Fibroblast of lung (primary cell): Measurements from ENCODE around the gene ZBTB32. TPM values are rescaled to one million over a fixed set of nuclear protein-coding genes. Genes with fewer than 3 reads are reported as not detected.

Experiments
- DNase-seq, 2 donors: peaks; one replicate each; pipeline versions ENCODE4 v3.0.0 to v3.0.0-alpha.2; 2010; ENCODE audit warnings: low read depth in 2 of 2
- H2AFZ ChIP-seq: 2 replicates; pipeline ENCODE4 v1.5.1; 2012; ENCODE audit warnings: low read length, control low read depth, inconsistent platforms
- H3K27ac ChIP-seq: 2 replicates; pipeline ENCODE4 v1.5.1; 2011; ENCODE audit warnings: low read length, control low read depth; ENCODE audit not compliant: insufficient read depth
- H3K27me3 ChIP-seq: 2 replicates; pipeline ENCODE4 v1.5.1; 2011; ENCODE audit warnings: mild to moderate bottlenecking, low read length; ENCODE audit not compliant: control insufficient read depth, insufficient read depth
- H3K36me3 ChIP-seq: 2 replicates; pipeline ENCODE4 v1.5.1; 2011; ENCODE audit warnings: low read length; ENCODE audit not compliant: control insufficient read depth, insufficient read depth
- H3K4me1 ChIP-seq: 2 replicates; pipeline ENCODE4 v1.5.1; 2011; ENCODE audit warnings: low read length; ENCODE audit not compliant: control insufficient read depth, insufficient read depth; ENCODE audit errors: extremely low read depth
- H3K4me2 ChIP-seq: 2 replicates; pipeline ENCODE4 v1.5.1; 2011; ENCODE audit warnings: low read length, control low read depth; ENCODE audit not compliant: insufficient read depth; ENCODE audit errors: extremely low read depth
- H3K4me3 ChIP-seq, 4 experiments: fragments of 200-600 bp in 1 of 4; sonication (generic) in 1 of 4; replicated peaks in 1 of 4; 2 replicates each; pipeline ENCODE4 v1.5.1; 2011 to 2016; ENCODE audit warnings: low read length in 4 of 4, low read depth in 3 of 4, mild to moderate bottlenecking in 3 of 4, control low read depth in 2 of 4, inconsistent platforms in 1 of 4, mixed read lengths in 1 of 4; ENCODE audit not compliant: insufficient read depth in 1 of 4; ENCODE audit errors: control extremely low read depth in 1 of 4
- H3K79me2 ChIP-seq: 2 replicates; pipeline ENCODE4 v1.5.1; 2012; ENCODE audit warnings: mild to moderate bottlenecking, low read length, inconsistent platforms; ENCODE audit not compliant: control insufficient read depth, insufficient read depth
- H3K9ac ChIP-seq: 2 replicates; pipeline ENCODE4 v1.5.1; 2011; ENCODE audit warnings: mild to moderate bottlenecking, low read length, control low read depth; ENCODE audit not compliant: insufficient read depth
- H3K9me3 ChIP-seq: 2 replicates; pipeline ENCODE4 v1.5.1; 2012; ENCODE audit warnings: low read depth, low read length; ENCODE audit not compliant: control insufficient read depth, insufficient read depth
- H4K20me1 ChIP-seq: 2 replicates; pipeline ENCODE4 v1.5.1; 2011; ENCODE audit warnings: low read length; ENCODE audit not compliant: control insufficient read depth, insufficient read depth; ENCODE audit errors: extremely low read depth
- EZH2 ChIP-seq: IDR thresholded peaks from 2 replicates; pipeline ENCODE4 v1.5.1; 2012; ENCODE audit warnings: low read length, control low read depth, mild to moderate bottlenecking; ENCODE audit errors: missing control alignments
- polyA plus RNA-seq, 2 donors: library from polyadenylated mRNA; depleted of rRNA in 1 of 2; stranded (reverse) in 1 of 2; unstranded in 1 of 2; fragments of >200 nt; gene quantifications; 2 replicates each; pipeline ENCODE4 v1.2.1, GENCODE V29; 2011 to 2012; ENCODE audit warnings: missing spikeins in 1 of 2
- total RNA-seq: library from RNA; depleted of rRNA; stranded (reverse); fragments of >200 nt; gene quantifications from 2 replicates; pipeline ENCODE4 v1.2.1, GENCODE V29; 2014
- TF ChIP-seq, protein P1 (sequence below), 2 donors: IDR thresholded peaks in 1 of 2; conservative IDR thresholded peaks in 1 of 2; 1 replicate in 1 of 2; 2 replicates in 1 of 2; pipeline ENCODE4 v1.5.1; 2011 to 2012; ENCODE audit warnings: low read length in 2 of 2, control low read depth in 1 of 2, inconsistent platforms in 1 of 2, low read depth in 1 of 2, mild to moderate bottlenecking in 1 of 2

ZBTB32 gene
- total and polyA plus RNA-seq, 2 donors (not counting 1 experiment from before 2014, with no cell fraction given), result not detected

DNA sequence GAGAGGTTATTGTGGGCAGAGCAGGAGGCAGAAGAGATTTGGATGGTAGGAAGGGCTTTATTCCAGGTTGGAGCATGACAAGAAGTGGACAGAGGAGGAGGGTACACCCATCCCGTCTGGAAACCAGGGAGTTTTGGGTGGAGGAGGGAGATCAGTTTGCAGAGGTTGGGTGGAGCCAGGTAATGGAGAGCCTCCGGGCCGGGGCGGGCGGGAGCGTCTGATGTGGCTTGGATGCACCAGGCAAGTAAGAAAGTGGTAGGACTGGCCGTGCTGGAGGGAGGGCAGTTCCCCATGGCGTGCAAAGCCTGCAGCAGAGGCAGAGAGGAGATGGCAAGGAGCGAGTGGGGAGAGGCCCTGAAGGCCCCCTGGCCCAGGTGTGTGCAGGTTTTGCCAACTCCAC, 27.0 kb downstream of the ZBTB32 start:
- DNase-seq, result no peak
- Histone ChIP-seq H3K4me3 (no peak overlapping the region), H2AFZ (no peak overlapping the region)

DNA sequence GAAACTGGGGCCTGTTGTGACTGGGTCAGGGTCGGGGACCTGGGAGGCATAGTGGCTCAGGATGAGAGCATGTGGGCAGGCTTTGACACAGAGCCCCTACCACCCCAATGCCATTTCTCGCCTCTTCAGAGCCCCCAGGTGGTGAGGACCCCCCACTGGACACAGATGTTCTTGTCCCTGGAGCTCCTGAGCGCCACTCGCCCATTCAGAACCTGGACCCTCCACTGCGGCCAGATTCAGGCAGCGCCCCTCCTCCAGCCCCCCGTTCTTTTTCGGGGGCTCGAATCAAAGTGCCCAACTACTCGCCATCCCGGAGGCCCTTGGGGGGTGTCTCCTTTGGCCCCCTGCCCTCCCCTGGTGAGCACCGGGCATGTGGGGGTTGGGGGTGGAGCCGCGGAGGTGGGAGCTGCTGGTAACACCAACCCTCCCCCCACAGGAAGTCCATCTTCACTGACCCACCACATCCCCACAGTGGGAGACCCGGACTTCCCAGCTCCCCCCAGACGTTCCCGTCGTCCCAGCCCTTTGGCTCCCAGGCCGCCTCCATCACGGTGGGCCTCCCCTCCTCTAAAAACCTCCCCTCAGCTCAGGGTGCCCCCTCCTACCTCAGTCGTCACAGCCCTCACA, 27.5 kb downstream of the ZBTB32 start:
- peaks cover 55% of the 10 kb centered on the region for H3K36me3 ChIP-seq
- H3K9me3 ChIP-seq, result no peaks in the 10 kb centered on the region
- TF ChIP-seq, protein P1, sequence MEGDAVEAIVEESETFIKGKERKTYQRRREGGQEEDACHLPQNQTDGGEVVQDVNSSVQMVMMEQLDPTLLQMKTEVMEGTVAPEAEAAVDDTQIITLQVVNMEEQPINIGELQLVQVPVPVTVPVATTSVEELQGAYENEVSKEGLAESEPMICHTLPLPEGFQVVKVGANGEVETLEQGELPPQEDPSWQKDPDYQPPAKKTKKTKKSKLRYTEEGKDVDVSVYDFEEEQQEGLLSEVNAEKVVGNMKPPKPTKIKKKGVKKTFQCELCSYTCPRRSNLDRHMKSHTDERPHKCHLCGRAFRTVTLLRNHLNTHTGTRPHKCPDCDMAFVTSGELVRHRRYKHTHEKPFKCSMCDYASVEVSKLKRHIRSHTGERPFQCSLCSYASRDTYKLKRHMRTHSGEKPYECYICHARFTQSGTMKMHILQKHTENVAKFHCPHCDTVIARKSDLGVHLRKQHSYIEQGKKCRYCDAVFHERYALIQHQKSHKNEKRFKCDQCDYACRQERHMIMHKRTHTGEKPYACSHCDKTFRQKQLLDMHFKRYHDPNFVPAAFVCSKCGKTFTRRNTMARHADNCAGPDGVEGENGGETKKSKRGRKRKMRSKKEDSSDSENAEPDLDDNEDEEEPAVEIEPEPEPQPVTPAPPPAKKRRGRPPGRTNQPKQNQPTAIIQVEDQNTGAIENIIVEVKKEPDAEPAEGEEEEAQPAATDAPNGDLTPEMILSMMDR (conservative IDR thresholded peaks at IDR 0.05 in 1 of 2, IDR thresholded peaks at IDR 0.05 in 1 of 2; ENCODE audit: low read depth in 1 of 2, low read length in 2 of 2), result no peak
- no peak for TF ChIP-seq EZH2
- no peak for DNase-seq
- no peak overlapping the region for H3K4me3 ChIP-seq
- no peak overlapping the region for H3K27ac ChIP-seq
- H2AFZ ChIP-seq, result no peak overlapping the region
- no peaks in the 10 kb centered on the region for H4K20me1 ChIP-seq
- no peak overlapping the region for H3K4me2 ChIP-seq
- no peaks in the 10 kb centered on the region for H3K4me1 ChIP-seq
- no peak overlapping the region for H3K9ac ChIP-seq
- no peaks in the 10 kb centered on the region for H3K27me3 ChIP-seq
- H3K79me2 ChIP-seq, result no peaks in the 10 kb centered on the region

More for the DNA sequence above, 27.0 kb downstream of the ZBTB32 start:
- Histone ChIP-seq H3K27ac (no peak overlapping the region), H3K9ac (no peak overlapping the region), H3K36me3 (peaks cover 51% of the 10 kb centered on the region), H3K4me2 (no peak overlapping the region), H3K9me3 (no peaks in the 10 kb centered on the region), H4K20me1 (no peaks in the 10 kb centered on the region), H3K79me2 (no peaks in the 10 kb centered on the region), H3K27me3 (no peaks in the 10 kb centered on the region), H3K4me1 (no peaks in the 10 kb centered on the region)
- TF ChIP-seq, protein P1 (conservative IDR thresholded peaks at IDR 0.05 in 1 of 2, IDR thresholded peaks at IDR 0.05 in 1 of 2; ENCODE audit: low read depth in 1 of 2, low read length in 2 of 2), result no peak
- no peak for TF ChIP-seq EZH2

DNA sequence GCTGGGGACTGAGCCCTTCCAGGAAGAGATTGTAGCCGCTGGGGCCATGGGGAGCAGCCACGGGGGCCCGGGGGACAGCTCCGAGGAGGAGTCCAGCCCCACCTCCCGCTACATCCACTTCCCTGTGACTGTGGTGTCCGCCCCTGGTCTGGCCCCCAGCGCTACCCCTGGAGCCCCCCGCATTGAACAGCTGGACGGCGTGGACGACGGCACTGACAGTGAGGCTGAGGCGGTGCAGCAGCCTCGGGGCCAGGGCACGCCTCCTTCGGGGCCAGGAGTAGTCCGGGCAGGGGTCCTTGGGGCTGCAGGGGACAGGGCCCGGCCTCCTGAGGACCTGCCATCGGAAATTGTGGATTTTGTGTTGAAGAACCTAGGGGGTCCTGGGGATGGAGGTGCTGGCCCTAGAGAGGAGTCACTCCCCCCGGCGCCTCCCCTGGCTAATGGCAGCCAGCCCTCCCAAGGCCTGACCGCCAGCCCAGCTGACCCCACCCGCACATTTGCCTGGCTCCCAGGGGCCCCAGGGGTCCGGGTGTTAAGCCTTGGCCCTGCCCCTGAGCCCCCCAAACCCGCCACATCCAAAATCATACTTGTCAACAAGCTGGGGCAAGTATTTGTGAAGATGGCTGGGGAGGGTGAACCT, 28.3 kb downstream of the ZBTB32 start:
- Histone ChIP-seq H3K4me1 (no peaks in the 10 kb centered on the region), H3K4me2 (no peak overlapping the region), H3K9me3 (no peaks in the 10 kb centered on the region), H2AFZ (no peak overlapping the region), H3K27me3 (no peaks in the 10 kb centered on the region), H3K9ac (no peak overlapping the region), H3K36me3 (peaks cover 55% of the 10 kb centered on the region), H4K20me1 (no peaks in the 10 kb centered on the region), H3K4me3 (no peak overlapping the region), H3K79me2 (no peaks in the 10 kb centered on the region), H3K27ac (no peak overlapping the region)
- DNase-seq, result no peak
- no peak for TF ChIP-seq EZH2
- TF ChIP-seq, protein P1 (conservative IDR thresholded peaks at IDR 0.05 in 1 of 2, IDR thresholded peaks at IDR 0.05 in 1 of 2; ENCODE audit: low read depth in 1 of 2, low read length in 2 of 2), result no peak
